ENCODE data around the gene AK8.

GRCh38 chr9:132903574-132904492 lies 25.7 kb upstream of the AK8 start:
- TF ChIP-seq POLR2A (IDR thresholded peaks at IDR 0.05): no peak
- TF ChIP-seq, protein P1, sequence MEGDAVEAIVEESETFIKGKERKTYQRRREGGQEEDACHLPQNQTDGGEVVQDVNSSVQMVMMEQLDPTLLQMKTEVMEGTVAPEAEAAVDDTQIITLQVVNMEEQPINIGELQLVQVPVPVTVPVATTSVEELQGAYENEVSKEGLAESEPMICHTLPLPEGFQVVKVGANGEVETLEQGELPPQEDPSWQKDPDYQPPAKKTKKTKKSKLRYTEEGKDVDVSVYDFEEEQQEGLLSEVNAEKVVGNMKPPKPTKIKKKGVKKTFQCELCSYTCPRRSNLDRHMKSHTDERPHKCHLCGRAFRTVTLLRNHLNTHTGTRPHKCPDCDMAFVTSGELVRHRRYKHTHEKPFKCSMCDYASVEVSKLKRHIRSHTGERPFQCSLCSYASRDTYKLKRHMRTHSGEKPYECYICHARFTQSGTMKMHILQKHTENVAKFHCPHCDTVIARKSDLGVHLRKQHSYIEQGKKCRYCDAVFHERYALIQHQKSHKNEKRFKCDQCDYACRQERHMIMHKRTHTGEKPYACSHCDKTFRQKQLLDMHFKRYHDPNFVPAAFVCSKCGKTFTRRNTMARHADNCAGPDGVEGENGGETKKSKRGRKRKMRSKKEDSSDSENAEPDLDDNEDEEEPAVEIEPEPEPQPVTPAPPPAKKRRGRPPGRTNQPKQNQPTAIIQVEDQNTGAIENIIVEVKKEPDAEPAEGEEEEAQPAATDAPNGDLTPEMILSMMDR (IDR thresholded peaks at IDR 0.05): no peak

Data from right lobe of liver (tissue), 4 donors.